Thoracic aorta (tissue), 2 donors: Measurements from ENCODE around the gene SCAPER. TPM values are rescaled to one million over a fixed set of nuclear protein-coding genes. Genes with fewer than 3 reads are reported as not detected.
"Not testable (repeated sequence)": the region's sequence is repeated elsewhere in the genome, so short reads cannot be mapped to it uniquely, and the experiment has no call there.

Experiments used
- ATAC-seq: fragments of 150-250 bp; one replicate; pipeline ENCODE4 v1.8.0; 2017; ENCODE audit warnings: low read depth; ENCODE audit not compliant: insufficient number of reproducible peaks, low FRiP score
- DNase-seq: peaks from one replicate; pipeline ENCODE4 v3.0.0-alpha.2; 2020; ENCODE audit warnings: low spot score
- H3K27ac ChIP-seq, 2 donors: fragments of 200-600 bp; sonication (generic); 1 replicate in 1 of 2; 2 replicates in 1 of 2; pipeline ENCODE4 v1.5.1; 2016; ENCODE audit warnings: mild to moderate bottlenecking in 2 of 2, moderate library complexity in 2 of 2
- H3K27me3 ChIP-seq: fragments of 200-600 bp; sonication (generic); replicated peaks from 2 replicates; pipeline ENCODE4 v1.6.0; 2016; ENCODE audit warnings: mild to moderate bottlenecking; ENCODE audit not compliant: insufficient read depth
- H3K36me3 ChIP-seq: fragments of 200-600 bp; sonication (generic); one replicate; pipeline ENCODE4 v1.5.1; 2016
- H3K4me1 ChIP-seq, 2 donors: fragments of 200-600 bp; sonication (generic); 1 replicate in 1 of 2; 2 replicates in 1 of 2; pipeline versions ENCODE4 v1.5.1 to v1.6.0; 2016; ENCODE audit warnings: low read depth in 2 of 2, mild to moderate bottlenecking in 1 of 2; ENCODE audit not compliant: control insufficient read depth in 1 of 2
- H3K4me3 ChIP-seq: fragments of 200-600 bp; sonication (generic); 2 replicates; pipeline ENCODE4 v1.5.1; 2016; ENCODE audit warnings: mild to moderate bottlenecking
- H3K9me3 ChIP-seq: fragments of 200-600 bp; sonication (generic); 2 replicates; pipeline ENCODE4 v1.5.1; 2016
- total RNA-seq, 2 donors: library from RNA; depleted of rRNA; stranded (reverse); fragments of >200 nt; gene quantifications; one replicate each; pipeline versions ENCODE4 v1.1.0 to v1.2.3, GENCODE V29; 2016
- TF ChIP-seq, protein P1 (sequence below): fragments of 200-600 bp; sonication (generic); IDR thresholded peaks from one replicate; pipeline ENCODE4 v1.5.1; 2019; ENCODE audit warnings: antibody characterized with exemption

The SCAPER gene
- total RNA-seq, 2 donors from 2014 or later, result 29.6 to 65.0 TPM

DNA sequence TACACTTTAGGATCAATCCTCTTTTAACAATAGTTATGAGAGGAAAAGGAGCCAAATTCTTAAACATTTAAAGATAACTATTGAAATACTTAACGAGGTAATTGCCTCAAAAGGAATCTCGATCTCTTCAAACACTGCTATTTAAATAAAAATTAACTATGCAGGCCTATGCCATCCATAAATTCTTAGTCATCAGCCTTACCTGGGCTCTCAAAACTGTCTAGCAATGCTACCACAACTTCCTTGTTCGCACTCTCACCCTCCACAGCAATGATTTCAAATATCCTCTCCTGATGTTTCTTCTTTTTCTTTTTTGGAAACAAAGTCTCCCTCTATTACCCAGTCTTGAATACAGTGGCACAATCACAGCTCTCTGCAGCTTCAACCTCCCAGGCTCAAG lies 606.2 kb downstream of the SCAPER start:
- H3K4me3 ChIP-seq, result no peak overlapping the region
- no peaks in the 10 kb centered on the region for H3K9me3 ChIP-seq
- no peaks in the 10 kb centered on the region for H3K36me3 ChIP-seq
- H3K27me3 ChIP-seq, result no peaks in the 10 kb centered on the region
- TF ChIP-seq, protein P1, sequence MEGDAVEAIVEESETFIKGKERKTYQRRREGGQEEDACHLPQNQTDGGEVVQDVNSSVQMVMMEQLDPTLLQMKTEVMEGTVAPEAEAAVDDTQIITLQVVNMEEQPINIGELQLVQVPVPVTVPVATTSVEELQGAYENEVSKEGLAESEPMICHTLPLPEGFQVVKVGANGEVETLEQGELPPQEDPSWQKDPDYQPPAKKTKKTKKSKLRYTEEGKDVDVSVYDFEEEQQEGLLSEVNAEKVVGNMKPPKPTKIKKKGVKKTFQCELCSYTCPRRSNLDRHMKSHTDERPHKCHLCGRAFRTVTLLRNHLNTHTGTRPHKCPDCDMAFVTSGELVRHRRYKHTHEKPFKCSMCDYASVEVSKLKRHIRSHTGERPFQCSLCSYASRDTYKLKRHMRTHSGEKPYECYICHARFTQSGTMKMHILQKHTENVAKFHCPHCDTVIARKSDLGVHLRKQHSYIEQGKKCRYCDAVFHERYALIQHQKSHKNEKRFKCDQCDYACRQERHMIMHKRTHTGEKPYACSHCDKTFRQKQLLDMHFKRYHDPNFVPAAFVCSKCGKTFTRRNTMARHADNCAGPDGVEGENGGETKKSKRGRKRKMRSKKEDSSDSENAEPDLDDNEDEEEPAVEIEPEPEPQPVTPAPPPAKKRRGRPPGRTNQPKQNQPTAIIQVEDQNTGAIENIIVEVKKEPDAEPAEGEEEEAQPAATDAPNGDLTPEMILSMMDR, result no peak
- H3K4me1 ChIP-seq, result peaks cover 0 to 12% of the 10 kb centered on the region in 2 donors
- no peak overlapping the region for H3K27ac ChIP-seq
- ATAC-seq, result no peak
- DNase-seq, result no peak

DNA sequence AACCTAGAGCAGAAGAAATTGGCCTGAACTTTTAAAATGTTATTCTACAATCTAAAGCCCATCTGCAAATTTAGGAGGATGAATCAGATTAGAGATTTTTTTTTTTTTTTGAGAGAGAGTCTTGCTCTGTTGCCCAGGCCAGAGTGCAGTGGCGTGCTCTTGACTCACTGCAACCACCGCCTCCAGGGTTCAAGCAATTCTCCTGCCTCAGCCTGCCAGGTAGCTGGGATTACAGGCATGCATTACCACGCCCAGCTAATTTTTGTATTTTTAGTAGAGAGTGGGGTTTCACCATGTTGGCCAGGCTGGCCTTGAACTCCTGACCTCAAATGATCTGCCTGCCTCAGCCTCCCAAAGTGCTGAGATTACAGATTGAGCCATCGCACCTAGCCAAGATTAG lies 607.2 kb downstream of the SCAPER start:
- H3K4me1 ChIP-seq, result peaks cover 0 to 12% of the 10 kb centered on the region in 2 donors
- not testable (repeated sequence) for ATAC-seq, H3K4me3 ChIP-seq, H3K27me3 ChIP-seq, H3K27ac ChIP-seq, DNase-seq, H3K9me3 ChIP-seq, H3K36me3 ChIP-seq

Other genes starting within 250 kb of the SCAPER start
- gene RCN2, start 26.4 kb upstream of the SCAPER start, total RNA-seq, result 10 to 100 TPM; 51.4 to 66.9 TPM
- 10 to 100 TPM; 24.5 to 24.8 TPM for gene PSTPIP1, start 89.8 kb upstream of the SCAPER start, total RNA-seq
- gene TSPAN3, start 165.8 kb upstream of the SCAPER start, total RNA-seq, result 100 to 1,000 TPM; 215 to 256 TPM